Common myeloid progenitor, CD34-positive (primary cell): Measurements from ENCODE around the gene RMDN2.

Source experiments
- CTCF ChIA-PET: fragments of 350-600 bp; sonication (Branson Sonifier 250); formaldehyde crosslinking; loops from one replicate; lab custom pipeline; 2021; ENCODE audit warnings: antibody characterized with exemption; lab: Charles Lee
- POLR2A ChIA-PET: fragments of 350-600 bp; sonication (Branson Sonifier 250); formaldehyde crosslinking; loops from one replicate; lab custom pipeline; 2021; ENCODE audit warnings: antibody characterized with exemption; lab: Charles Lee
- DNase-seq, 3 donors: peaks; one replicate each; pipeline versions ENCODE4 v3.0.0 to v3.0.0-alpha.2; 2013
- H3K27ac ChIP-seq, 2 experiments: 1 replicate in 1 of 2; 2 replicates in 1 of 2; pipeline ENCODE4 v1.7.0; 2013; ENCODE audit warnings: inconsistent platforms in 2 of 2, low read length in 2 of 2, mild to moderate bottlenecking in 2 of 2, low read depth in 1 of 2, moderate library complexity in 1 of 2; ENCODE audit not compliant: severe bottlenecking in 2 of 2, insufficient read depth in 1 of 2, poor library complexity in 1 of 2
- H3K27me3 ChIP-seq, 5 experiments: replicated peaks in 2 of 5; 1 replicate in 3 of 5; 2 replicates in 2 of 5; pipeline versions ENCODE4 v1.6.1 to v1.7.0; 2013; ENCODE audit warnings: low read length in 4 of 5, mild to moderate bottlenecking in 2 of 5, moderate library complexity in 2 of 5, inconsistent platforms in 1 of 5; ENCODE audit not compliant: insufficient read depth in 5 of 5, control insufficient read depth in 4 of 5
- H3K36me3 ChIP-seq, 4 experiments: 1 replicate in 2 of 4; 2 replicates in 2 of 4; pipeline versions ENCODE4 v1.6.1 to v1.7.0; 2013; ENCODE audit warnings: low read length in 3 of 4, control low read depth in 1 of 4, mild to moderate bottlenecking in 1 of 4; ENCODE audit not compliant: control insufficient read depth in 4 of 4, insufficient read depth in 4 of 4
- H3K4me1 ChIP-seq, 4 experiments: 1 replicate in 3 of 4; 2 replicates in 1 of 4; pipeline versions ENCODE4 v1.6.1 to v1.7.1; 2013; ENCODE audit warnings: low read length in 3 of 4, mild to moderate bottlenecking in 3 of 4, control low read depth in 1 of 4, inconsistent platforms in 1 of 4, moderate library complexity in 1 of 4; ENCODE audit not compliant: control insufficient read depth in 4 of 4, insufficient read depth in 4 of 4; ENCODE audit errors: control extremely low read depth in 1 of 4
- H3K4me3 ChIP-seq, 7 experiments: 1 replicate in 4 of 7; 2 replicates in 3 of 7; pipeline versions ENCODE4 v1.5.1 to v1.7.0; 2013; ENCODE audit warnings: mild to moderate bottlenecking in 7 of 7, low read length in 6 of 7, moderate library complexity in 6 of 7, inconsistent platforms in 2 of 7, low read depth in 2 of 7, control low read depth in 1 of 7; ENCODE audit not compliant: insufficient read depth in 4 of 7, control insufficient read depth in 1 of 7; ENCODE audit errors: extremely low read depth in 1 of 7
- H3K9me3 ChIP-seq, 5 experiments: 1 replicate in 4 of 5; 2 replicates in 1 of 5; pipeline versions ENCODE4 v1.6.1 to v1.7.1; 2013; ENCODE audit warnings: low read length in 4 of 5, mild to moderate bottlenecking in 2 of 5, inconsistent platforms in 1 of 5, low read depth in 1 of 5, moderate library complexity in 1 of 5; ENCODE audit not compliant: control insufficient read depth in 4 of 5, insufficient read depth in 2 of 5; ENCODE audit errors: control extremely low read depth in 1 of 5
- WGBS: methylation state at CpG from one replicate; pipeline ENCODE4 v1.1.5; 2013; ENCODE audit not compliant: insufficient coverage; 5-methylcytosine and 5-hydroxymethylcytosine counted together

Gene RMDN2

DNA sequence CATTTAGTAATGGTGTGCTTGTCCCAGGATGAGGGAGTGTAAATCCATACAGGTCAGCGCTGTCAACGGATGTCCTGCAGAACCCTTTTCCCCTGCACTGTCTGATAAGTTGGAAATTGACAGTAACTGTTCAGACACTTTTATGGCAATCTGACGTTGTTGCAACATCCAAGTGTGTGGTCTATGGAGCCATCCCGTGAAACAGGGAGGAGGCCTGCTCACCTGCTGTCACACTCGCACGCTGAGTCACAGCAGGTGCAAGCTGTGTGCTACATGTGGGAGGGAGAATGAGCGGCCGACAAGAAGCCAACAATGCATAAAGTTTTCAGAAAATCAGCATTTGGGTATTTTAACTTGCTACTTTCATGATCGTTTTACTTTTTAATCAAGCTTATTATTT, 43.7 kb upstream of the RMDN2 start:
- ChIA-PET CTCF (interaction anchor here (1.1 to 14.4 kb wide), 5 partner anchors 10 to 484 kb away, joined by 3 to 114 read pairs (median 7); no protein-coding TSS in a partner anchor), POLR2A (no interaction called here)
- H3K4me1 ChIP-seq = peaks cover 0 to 15% (median 7%) of the 10 kb centered on the region in 4 experiments
- 92% methylated on average over 7 of the region's 9 CpGs for WGBS
- H3K27ac ChIP-seq = no peak overlapping the region
- no peak for DNase-seq
- no peaks in the 10 kb centered on the region for H3K36me3 ChIP-seq
- H3K9me3 ChIP-seq = no peaks in the 10 kb centered on the region
- no peak overlapping the region for H3K4me3 ChIP-seq
- no peaks in the 10 kb centered on the region for H3K27me3 ChIP-seq

GRCh38 chr2:37882036-37882435, 43.1 kb upstream of the RMDN2 start:
- no peak for DNase-seq
- Histone ChIP-seq H3K4me1 (peaks cover 0 to 15% (median 8%) of the 10 kb centered on the region in 4 experiments), H3K27me3 (no peaks in the 10 kb centered on the region), H3K9me3 (no peaks in the 10 kb centered on the region), H3K36me3 (no peaks in the 10 kb centered on the region), H3K4me3 (no peak overlapping the region), H3K27ac (no peak overlapping the region)
- no CpG with 5 or more reads among the region's 1 CpG for WGBS
- POLR2A ChIA-PET = no interaction called here
- CTCF ChIA-PET = interaction anchor here (1.1 to 14.4 kb wide), 4 partner anchors 9 to 484 kb away, joined by 3 to 114 read pairs (median 38); no protein-coding TSS in a partner anchor

DNA sequence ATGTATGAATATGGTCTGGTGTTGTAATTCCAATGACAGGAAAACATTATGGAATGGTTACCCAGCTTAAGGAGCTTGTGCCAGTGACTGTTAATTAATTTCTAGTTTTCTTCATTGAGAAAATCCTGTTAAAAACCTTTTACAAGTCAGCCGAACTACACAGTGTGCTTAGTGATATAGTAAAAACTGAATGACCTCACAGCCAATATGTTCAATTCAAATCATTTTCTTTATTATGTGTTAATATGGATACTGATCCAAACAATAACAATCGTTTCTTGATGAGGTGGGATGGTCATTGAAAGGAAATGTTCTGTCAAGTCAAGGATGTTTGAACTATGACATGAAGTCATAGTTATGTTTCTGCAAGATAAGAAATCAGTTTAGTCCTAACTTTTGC, 41.6 kb upstream of the RMDN2 start:
- Histone ChIP-seq H3K4me3 (no peak overlapping the region), H3K4me1 (peaks cover 0 to 13% (median 8%) of the 10 kb centered on the region in 4 experiments), H3K27me3 (no peaks in the 10 kb centered on the region), H3K9me3 (no peaks in the 10 kb centered on the region), H3K27ac (no peak overlapping the region), H3K36me3 (no peaks in the 10 kb centered on the region)
- WGBS = 100% methylated on average over 1 of the region's 2 CpGs
- no peak for DNase-seq
- ChIA-PET POLR2A (no interaction called here), CTCF (interaction anchor here (1.1 to 14.4 kb wide), 2 partner anchors 7 to 50 kb away, joined by 3 to 114 read pairs; no protein-coding TSS in a partner anchor)

GRCh38 chr2:37885329-37885993, 39.6 kb upstream of the RMDN2 start:
- no peak overlapping the region for H3K27ac ChIP-seq
- ChIA-PET CTCF (interaction anchor here (0.7 to 14.4 kb wide), 6 partner anchors 9 to 495 kb away, joined by 3 to 114 read pairs (median 4); no protein-coding TSS in a partner anchor), POLR2A (no interaction called here)
- H3K4me3 ChIP-seq = no peak overlapping the region
- H3K36me3 ChIP-seq = no peaks in the 10 kb centered on the region
- peaks cover 0 to 10% (median 6%) of the 10 kb centered on the region in 4 experiments for H3K4me1 ChIP-seq
- H3K9me3 ChIP-seq = no peaks in the 10 kb centered on the region
- no peaks in the 10 kb centered on the region for H3K27me3 ChIP-seq
- no peak for DNase-seq
- 94% methylated on average over 2 of the region's 3 CpGs for WGBS

- no peaks in the 10 kb centered on the region for H3K36me3 ChIP-seq
- WGBS = no CpG with 5 or more reads among the region's 5 CpGs
- CTCF ChIA-PET = interaction anchor here (1.1 to 1.7 kb wide), 5 partner anchors 8 to 537 kb away, joined by 3 to 6 read pairs (median 4); no protein-coding TSS in a partner anchor
- no peaks in the 10 kb centered on the region for H3K27me3 ChIP-seq
- peak in 1 of 3 donors; percentile 19 for DNase-seq
- POLR2A ChIA-PET = no interaction called here
- no peak overlapping the region for H3K27ac ChIP-seq
- H3K9me3 ChIP-seq = no peaks in the 10 kb centered on the region
- no peak overlapping the region for H3K4me3 ChIP-seq
- peaks cover under 1 to 15% (median 8%) of the 10 kb centered on the region in 4 experiments for H3K4me1 ChIP-seq
Observed at GRCh38 chr2:37886745-37887144, 38.3 kb upstream of the RMDN2 start.

GRCh38 chr2:37887286-37887685, 37.8 kb upstream of the RMDN2 start:
- WGBS = 88% methylated on average over 1 of the region's 4 CpGs
- ChIA-PET CTCF (interaction anchor here (1.2 to 1.3 kb wide), 3 partner anchors 13 to 538 kb away, joined by 3 to 4 read pairs (median 3); no protein-coding TSS in a partner anchor), POLR2A (no interaction called here)
- no peaks in the 10 kb centered on the region for H3K27me3 ChIP-seq
- H3K36me3 ChIP-seq = no peaks in the 10 kb centered on the region
- no peaks in the 10 kb centered on the region for H3K9me3 ChIP-seq
- H3K27ac ChIP-seq = no peak overlapping the region
- no peak for DNase-seq
- H3K4me3 ChIP-seq = no peak overlapping the region
- peaks cover 5 to 20% (median 12%) of the 10 kb centered on the region in 4 experiments for H3K4me1 ChIP-seq

- peak; percentile 59 to 73 (median 62) for DNase-seq
- Histone ChIP-seq H3K27me3 (no peaks in the 10 kb centered on the region), H3K9me3 (no peaks in the 10 kb centered on the region), H3K4me1 (peaks cover 12 to 44% (median 24%) of the 10 kb centered on the region in 4 experiments), H3K27ac (no peak overlapping the region), H3K36me3 (no peaks in the 10 kb centered on the region), H3K4me3 (no peak overlapping the region)
- POLR2A ChIA-PET = no interaction called here
- CTCF ChIA-PET = interaction anchor here (0.6 to 2.1 kb wide), 17 partner anchors 8 to 548 kb away, joined by 3 to 9 read pairs (median 3); no protein-coding TSS in a partner anchor
- 57% methylated on average over 2 of the region's 8 CpGs for WGBS
Observed at GRCh38 chr2:37890893-37891495, 34.1 kb upstream of the RMDN2 start.
